Measurements from ENCODE around the gene OLAH.

The OLAH gene

DNA sequence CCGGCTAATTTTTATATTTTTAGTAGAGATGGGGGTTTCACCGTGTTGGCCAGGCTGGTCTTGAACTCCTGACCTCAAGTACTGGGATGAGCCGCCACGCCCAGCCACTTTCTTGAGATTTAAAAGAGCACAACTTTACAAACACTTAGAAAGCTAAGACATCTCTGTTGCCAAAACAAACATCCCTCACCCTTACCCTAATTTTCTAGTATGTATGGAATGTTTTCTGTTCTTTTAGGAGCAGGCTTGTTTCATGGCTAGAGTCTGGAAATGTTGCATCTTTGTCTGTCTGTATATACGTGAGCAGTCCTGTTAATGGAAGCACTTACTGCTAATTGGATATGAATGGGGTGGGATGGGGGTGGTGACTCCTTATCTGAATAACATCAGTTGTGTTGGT lies 2.9 kb downstream of the OLAH start:
- Histone ChIP-seq H3K9me3 (no peaks in the 10 kb centered on the region), H3K36me3 (no peaks in the 10 kb centered on the region), H3K27ac (no peak overlapping the region), H3K27me3 (no peaks in the 10 kb centered on the region), H3K4me1 (ENCODE audit: control insufficient read depth in 1 of 2, insufficient read depth in 1 of 2, low read depth in 1 of 2, low read length in 1 of 2) (peaks cover 6 to 7% of the 10 kb centered on the region in 2 experiments), H3K4me3 (ENCODE audit: low read depth in 1 of 2, low read length in 1 of 2) (no peak overlapping the region)
- TF ChIP-seq, protein P1, sequence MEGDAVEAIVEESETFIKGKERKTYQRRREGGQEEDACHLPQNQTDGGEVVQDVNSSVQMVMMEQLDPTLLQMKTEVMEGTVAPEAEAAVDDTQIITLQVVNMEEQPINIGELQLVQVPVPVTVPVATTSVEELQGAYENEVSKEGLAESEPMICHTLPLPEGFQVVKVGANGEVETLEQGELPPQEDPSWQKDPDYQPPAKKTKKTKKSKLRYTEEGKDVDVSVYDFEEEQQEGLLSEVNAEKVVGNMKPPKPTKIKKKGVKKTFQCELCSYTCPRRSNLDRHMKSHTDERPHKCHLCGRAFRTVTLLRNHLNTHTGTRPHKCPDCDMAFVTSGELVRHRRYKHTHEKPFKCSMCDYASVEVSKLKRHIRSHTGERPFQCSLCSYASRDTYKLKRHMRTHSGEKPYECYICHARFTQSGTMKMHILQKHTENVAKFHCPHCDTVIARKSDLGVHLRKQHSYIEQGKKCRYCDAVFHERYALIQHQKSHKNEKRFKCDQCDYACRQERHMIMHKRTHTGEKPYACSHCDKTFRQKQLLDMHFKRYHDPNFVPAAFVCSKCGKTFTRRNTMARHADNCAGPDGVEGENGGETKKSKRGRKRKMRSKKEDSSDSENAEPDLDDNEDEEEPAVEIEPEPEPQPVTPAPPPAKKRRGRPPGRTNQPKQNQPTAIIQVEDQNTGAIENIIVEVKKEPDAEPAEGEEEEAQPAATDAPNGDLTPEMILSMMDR (IDR thresholded peaks at IDR 0.05), result no peak

DNA sequence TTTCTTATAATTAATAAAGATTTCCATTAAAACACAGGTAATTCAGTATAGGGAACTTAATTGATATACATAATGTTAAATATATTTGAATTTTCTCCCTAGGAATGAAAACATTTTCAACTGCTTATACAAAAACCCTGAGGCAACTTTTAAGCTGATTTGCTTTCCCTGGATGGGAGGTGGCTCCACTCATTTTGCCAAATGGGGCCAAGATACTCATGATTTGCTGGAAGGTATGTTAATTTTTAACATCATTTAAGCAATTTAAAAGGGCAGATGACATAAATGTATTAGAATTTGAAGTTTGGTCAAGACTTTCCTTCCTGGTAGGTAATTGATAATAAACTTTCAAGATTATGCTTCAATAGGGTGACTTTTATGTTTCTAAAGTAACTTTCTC lies 5.8 kb downstream of the OLAH start:
- Histone ChIP-seq H3K27ac (no peak overlapping the region), H3K36me3 (no peaks in the 10 kb centered on the region), H3K4me1 (ENCODE audit: control insufficient read depth in 1 of 2, insufficient read depth in 1 of 2, low read depth in 1 of 2, low read length in 1 of 2) (no peaks in the 10 kb centered on the region), H3K27me3 (no peaks in the 10 kb centered on the region), H3K4me3 (ENCODE audit: low read depth in 1 of 2, low read length in 1 of 2) (no peak overlapping the region), H3K9me3 (no peaks in the 10 kb centered on the region)
- TF ChIP-seq, protein P1 (IDR thresholded peaks at IDR 0.05), result no peak

DNA sequence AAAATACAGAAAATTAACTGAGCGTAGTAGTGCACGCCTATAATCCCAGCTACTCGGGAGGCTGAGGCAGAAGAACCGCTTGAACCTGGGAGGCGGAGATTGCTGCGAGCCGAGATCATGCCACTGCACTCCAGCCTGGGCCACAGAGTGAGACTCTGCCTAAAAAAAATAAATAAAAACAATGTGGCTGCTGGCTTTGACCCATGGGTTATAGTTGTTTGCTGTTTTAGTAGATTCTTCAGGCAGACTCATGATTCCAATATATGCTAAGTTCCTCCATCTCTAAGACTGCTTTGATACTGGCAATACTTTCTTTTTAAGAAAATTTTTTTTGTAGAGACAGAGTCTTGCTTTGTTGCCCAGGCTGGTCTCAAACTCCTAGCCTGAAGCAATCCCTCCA lies 8.4 kb downstream of the OLAH start:
- TF ChIP-seq, protein P1 (IDR thresholded peaks at IDR 0.05), result no peak
- Histone ChIP-seq H3K9me3 (no peaks in the 10 kb centered on the region), H3K4me3 (ENCODE audit: low read depth in 1 of 2, low read length in 1 of 2) (no peak overlapping the region), H3K27me3 (no peaks in the 10 kb centered on the region), H3K36me3 (no peaks in the 10 kb centered on the region), H3K27ac (no peak overlapping the region), H3K4me1 (ENCODE audit: control insufficient read depth in 1 of 2, insufficient read depth in 1 of 2, low read depth in 1 of 2, low read length in 1 of 2) (no peaks in the 10 kb centered on the region)

DNA sequence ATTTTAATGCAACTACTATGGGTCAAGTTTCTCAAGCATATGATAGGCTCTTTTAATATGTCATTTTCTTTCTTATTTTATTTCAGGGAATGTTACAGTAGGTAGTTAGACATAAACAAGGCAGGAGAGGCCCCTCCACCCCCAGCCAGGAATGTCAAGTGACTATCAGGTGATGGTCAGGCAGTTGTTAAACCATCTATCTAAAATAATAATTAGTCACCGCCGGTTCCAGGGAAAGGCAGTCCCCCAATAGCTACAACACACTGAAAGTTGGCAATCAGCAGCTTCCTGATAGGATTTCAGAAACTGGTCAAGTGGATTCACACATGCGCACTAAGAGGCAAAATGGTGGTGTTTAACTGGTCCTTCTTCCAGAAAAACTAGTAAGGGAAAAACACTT lies 9.3 kb downstream of the OLAH start:
- no peak overlapping the region for H3K27ac ChIP-seq
- TF ChIP-seq, protein P1 (IDR thresholded peaks at IDR 0.05), result no peak
- H3K4me1 ChIP-seq (ENCODE audit: control insufficient read depth in 1 of 2, insufficient read depth in 1 of 2, low read depth in 1 of 2, low read length in 1 of 2), result no peaks in the 10 kb centered on the region
- H3K4me3 ChIP-seq (ENCODE audit: low read depth in 1 of 2, low read length in 1 of 2), result no peak overlapping the region
- no peaks in the 10 kb centered on the region for H3K27me3 ChIP-seq
- H3K36me3 ChIP-seq, result no peaks in the 10 kb centered on the region
- H3K9me3 ChIP-seq, result no peaks in the 10 kb centered on the region

DNA sequence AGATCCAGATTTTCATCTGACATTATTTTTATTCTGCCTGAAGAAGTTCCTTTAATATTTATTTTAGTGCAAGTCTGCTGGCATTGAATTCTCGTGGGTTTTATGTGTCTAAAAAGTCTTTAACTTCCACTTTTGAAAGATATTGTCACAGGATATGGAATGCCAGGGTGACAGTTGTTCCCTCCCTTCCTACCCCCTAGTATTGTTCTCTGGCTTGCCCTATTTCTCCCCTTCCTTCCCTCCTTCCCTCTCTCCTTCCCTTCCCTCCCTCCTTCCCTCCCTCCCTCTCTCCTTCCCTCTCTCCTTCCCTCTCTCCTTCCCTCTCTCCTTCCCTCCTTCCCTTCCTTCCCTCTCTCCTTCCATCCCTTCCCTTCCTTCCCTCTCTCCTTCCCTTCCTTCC lies 14.9 kb downstream of the OLAH start:
- Histone ChIP-seq H3K27me3 (no peaks in the 10 kb centered on the region), H3K4me1 (ENCODE audit: control insufficient read depth in 1 of 2, insufficient read depth in 1 of 2, low read depth in 1 of 2, low read length in 1 of 2) (no peaks in the 10 kb centered on the region), H3K9me3 (no peaks in the 10 kb centered on the region), H3K27ac (no peak overlapping the region), H3K36me3 (no peaks in the 10 kb centered on the region), H3K4me3 (ENCODE audit: low read depth in 1 of 2, low read length in 1 of 2) (no peak overlapping the region)
- TF ChIP-seq, protein P1 (IDR thresholded peaks at IDR 0.05), result no peak

DNA sequence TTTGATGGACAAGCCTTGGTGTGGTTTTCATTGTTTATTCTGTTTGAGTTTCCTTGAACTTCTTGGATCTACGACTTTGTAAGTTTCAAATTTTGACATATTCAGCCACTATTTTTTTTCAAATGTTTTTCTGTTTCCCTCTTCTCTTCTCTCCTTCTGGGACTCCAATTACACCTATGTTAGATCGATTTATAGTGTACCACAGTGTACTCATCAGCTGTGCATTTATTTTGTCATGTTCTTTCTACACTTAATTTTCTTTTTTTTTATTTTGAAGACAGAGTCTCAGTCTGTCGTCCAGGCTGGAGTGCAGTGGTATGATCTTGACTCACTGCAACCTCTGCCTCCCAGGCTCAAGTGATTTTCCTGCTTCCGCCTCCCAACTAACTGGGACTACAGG lies 16.2 kb downstream of the OLAH start:
- TF ChIP-seq, protein P1 (IDR thresholded peaks at IDR 0.05), result no peak
- Histone ChIP-seq H3K4me1 (ENCODE audit: control insufficient read depth in 1 of 2, insufficient read depth in 1 of 2, low read depth in 1 of 2, low read length in 1 of 2) (no peaks in the 10 kb centered on the region), H3K9me3 (no peaks in the 10 kb centered on the region), H3K4me3 (ENCODE audit: low read depth in 1 of 2, low read length in 1 of 2) (no peak overlapping the region), H3K27me3 (no peaks in the 10 kb centered on the region), H3K36me3 (no peaks in the 10 kb centered on the region), H3K27ac (no peak overlapping the region)

All from neutrophil (primary cell).